GM12872 (cell line): ENCODE data around the gene FLT4.

Source experiments
- CTCF ChIP-seq: IDR thresholded peaks from 3 replicates; pipeline ENCODE4 v1.5.1; 2011; ENCODE audit warnings: low read depth, mild to moderate bottlenecking, low read length, moderate library complexity; ENCODE audit not compliant: insufficient read depth

The FLT4 gene

DNA sequence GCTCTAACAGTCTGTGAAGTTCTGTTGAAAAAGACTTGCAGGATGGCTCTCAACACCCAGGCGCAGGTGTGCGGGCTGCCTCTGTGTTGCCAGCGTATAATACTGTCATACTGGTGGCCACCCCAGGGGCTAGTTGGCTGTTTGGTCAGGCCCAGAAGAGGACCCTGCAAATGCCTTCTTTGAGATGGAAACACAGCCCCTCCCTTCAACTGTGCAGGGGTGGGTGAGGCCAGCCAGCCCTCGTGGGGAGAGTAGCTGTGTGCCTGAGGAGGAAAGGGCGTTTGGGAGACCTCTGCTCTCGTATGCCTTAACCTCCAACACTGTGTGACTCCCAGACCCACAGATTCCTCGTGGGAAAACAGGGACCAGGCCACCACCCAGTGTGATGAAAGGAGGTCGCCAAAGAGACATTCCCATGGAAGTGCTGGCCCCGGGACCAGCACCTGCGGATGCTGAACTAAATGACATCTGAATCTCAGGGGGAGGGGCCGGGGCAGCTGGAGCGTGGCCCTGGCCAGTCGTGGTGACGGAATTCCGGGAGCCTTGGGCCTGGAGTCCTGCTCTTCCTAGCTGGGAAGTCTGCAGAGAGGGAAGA is 46.8 kb downstream of the FLT4 start:
- no peak for TF ChIP-seq CTCF

GRCh38 chr5:180601591-180602480 is 47.6 kb downstream of the FLT4 start:
- TF ChIP-seq CTCF, result no peak

DNA sequence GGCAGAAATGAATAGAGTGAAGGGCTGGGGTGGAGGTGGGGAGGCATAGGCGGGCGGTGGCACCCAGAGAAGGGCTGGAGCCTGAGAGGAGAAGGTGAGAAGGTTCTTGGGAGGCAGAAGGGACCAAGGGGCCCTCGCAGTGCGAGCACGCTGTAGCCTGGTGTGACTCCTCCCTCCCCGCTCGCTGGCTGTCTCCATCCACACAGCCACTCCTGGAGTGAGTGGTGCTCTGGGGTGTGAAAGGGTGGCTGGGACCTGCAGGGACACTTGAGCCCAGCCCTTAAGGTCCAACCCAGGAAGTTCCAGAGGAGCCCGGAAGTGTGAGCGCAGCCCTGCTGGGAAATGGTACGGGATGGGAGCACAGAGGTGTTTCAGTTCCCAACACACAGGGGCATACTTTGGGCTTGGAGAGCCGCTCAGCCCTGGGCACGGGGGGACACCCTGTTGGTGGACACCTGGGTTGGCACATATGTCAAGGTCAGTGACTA is 48.8 kb downstream of the FLT4 start:
- TF ChIP-seq CTCF, result no peak

DNA sequence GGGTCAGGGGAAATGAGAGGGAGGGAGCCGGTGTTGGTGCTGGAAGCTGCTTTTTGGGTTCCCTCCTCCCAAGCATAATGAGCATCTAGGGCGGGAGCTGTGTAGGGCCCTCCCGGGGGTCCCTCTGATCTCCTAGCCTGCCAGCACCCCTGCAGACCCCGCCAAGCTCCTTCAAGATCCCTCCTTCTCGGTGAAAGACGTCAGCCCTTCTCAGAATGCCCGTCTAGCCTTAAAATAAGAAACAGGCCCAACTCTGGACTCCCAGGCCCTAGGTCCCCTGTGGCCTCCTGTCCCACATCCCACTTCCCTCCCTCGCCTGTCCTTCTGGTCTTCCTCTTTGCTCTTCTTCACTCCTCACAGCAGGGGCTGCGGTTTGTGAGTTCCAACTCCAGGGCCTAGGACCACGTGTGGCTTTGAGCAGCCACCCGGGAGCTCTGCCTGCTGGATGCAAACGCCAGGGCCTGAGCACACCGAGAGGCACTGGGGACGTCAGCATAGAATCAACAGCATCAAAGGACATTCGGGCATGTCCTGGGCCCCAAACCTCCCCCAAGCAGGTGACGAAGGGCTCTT is 49.3 kb downstream of the FLT4 start:
- no peak for TF ChIP-seq CTCF

GRCh38 chr5:180599590-180599914 is 49.8 kb downstream of the FLT4 start:
- TF ChIP-seq CTCF, result no peak

DNA sequence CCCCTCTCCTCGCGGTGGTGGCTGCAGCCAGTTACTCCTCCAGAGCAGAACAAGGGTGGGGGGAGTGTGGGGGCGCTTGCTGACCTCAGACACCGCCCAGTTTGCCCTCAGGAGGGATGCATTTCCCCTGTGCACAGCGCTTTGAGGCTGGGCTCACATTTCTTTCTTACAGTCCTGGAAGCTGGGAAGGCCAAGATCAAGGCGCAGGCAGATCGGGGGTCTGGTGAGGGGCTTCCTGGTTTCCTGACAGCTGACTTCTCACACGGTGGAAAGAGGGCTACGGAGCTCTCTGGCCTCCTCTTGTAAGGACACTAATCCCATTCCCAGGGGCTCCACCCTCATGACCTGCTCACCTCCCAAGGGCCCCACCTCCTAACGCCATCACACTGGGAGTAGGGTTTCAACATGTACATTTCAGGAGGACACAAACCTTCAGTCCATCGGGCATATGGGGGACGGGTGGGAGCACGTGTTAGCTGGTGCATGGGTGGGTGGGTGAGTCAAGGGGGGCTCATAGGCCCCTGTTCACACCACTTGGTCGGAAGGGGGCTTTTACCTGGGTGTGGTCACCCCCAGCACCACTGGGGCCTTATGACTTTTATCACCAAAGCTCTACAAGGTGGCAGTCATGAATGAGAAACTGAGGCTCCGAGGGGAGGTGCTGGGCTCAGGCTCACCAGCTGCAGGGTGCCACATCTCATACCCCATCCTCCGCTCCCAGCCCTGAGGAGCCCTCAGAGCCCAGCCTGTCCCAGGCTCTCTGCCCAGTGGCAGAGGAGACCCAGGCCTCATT is 50.4 kb downstream of the FLT4 start:
- TF ChIP-seq CTCF, result no peak

DNA sequence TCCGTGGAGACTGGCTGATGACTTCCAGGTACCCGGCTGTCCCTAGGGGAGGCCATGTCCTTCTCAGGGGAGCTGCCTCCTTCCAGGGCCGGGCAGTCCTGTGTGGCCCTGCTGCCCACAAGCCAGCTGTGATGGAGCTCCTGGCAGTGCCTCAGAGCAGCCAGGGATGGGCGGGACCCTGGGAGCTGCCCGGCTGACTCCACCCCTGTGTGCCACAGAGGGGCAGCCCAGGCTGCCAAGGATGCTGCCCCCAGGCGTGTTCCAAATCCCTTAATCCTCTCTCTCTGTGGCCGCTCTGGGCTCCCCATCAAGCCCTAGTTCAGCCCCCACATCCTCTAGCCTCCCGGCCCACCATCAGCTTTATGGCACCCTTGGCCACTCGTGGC is 51.1 kb downstream of the FLT4 start:
- no peak for TF ChIP-seq CTCF
